PC-9 (cell line): ENCODE results near the gene GNB3. TPM values are rescaled to one million over a fixed set of nuclear protein-coding genes. Genes with fewer than 3 reads are reported as not detected.

Experiments used
- BruUV-seq: library from RNA; stranded (reverse); fragments of 400-500 nt; replicated peaks from 2 replicates; lab custom pipeline; 2021; lab: Mats Ljungman, UMichigan
- CTCF ChIA-PET: fragments of 300-600 bp; sonication (Branson Sonifier 250); formaldehyde crosslinking; loops from one replicate; lab custom pipeline; 2022; ENCODE audit warnings: antibody characterized with exemption; lab: Charles Lee
- POLR2A ChIA-PET: fragments of 300-600 bp; sonication (Branson Sonifier 250); formaldehyde crosslinking; loops from one replicate; lab custom pipeline; 2022; ENCODE audit warnings: antibody characterized with exemption; ENCODE audit not compliant: unreplicated experiment; lab: Charles Lee
- DNase-seq, 2 experiments: peaks; one replicate each; pipeline versions ENCODE4 v3.0.0 to v3.0.0-alpha.2; 2015 to 2022; ENCODE audit warnings: mixed read lengths in 1 of 2
- H2AFZ ChIP-seq: fragments of 200-600 bp; sonication (generic); 2 replicates; pipeline ENCODE4 v1.8.1; 2017; ENCODE audit warnings: antibody characterized with exemption
- H3F3A ChIP-seq: fragments of 200-600 bp; sonication (generic); 2 replicates; pipeline ENCODE4 v1.8.1; 2017; ENCODE audit warnings: antibody characterized with exemption, mild to moderate bottlenecking, low read depth; ENCODE audit not compliant: insufficient read depth
- H3K27ac ChIP-seq: fragments of 200-600 bp; sonication (generic); 2 replicates; pipeline ENCODE4 v1.6.1; 2016; ENCODE audit warnings: mixed run types
- H3K27me3 ChIP-seq: fragments of 200-600 bp; sonication (generic); 2 replicates; pipeline ENCODE4 v1.6.1; 2016; ENCODE audit warnings: low read depth, mixed run types; ENCODE audit not compliant: insufficient read depth
- H3K36me3 ChIP-seq: fragments of 200-600 bp; sonication (generic); 2 replicates; pipeline ENCODE4 v1.6.1; 2016; ENCODE audit warnings: low read depth, mixed run types
- H3K4me1 ChIP-seq: fragments of 200-600 bp; sonication (generic); replicated peaks from 2 replicates; pipeline ENCODE4 v1.6.1; 2016; ENCODE audit warnings: mixed run types; ENCODE audit not compliant: insufficient read depth
- H3K4me2 ChIP-seq: fragments of 200-600 bp; sonication (generic); 2 replicates; pipeline ENCODE4 v1.6.1; 2017; ENCODE audit warnings: mixed run types
- H3K4me3 ChIP-seq: fragments of 200-600 bp; sonication (generic); 2 replicates; pipeline ENCODE4 v1.6.1; 2016; ENCODE audit warnings: mixed run types
- H3K79me2 ChIP-seq: fragments of 200-600 bp; sonication (generic); 2 replicates; pipeline ENCODE4 v1.6.1; 2017; ENCODE audit warnings: low read depth, mixed run types
- H3K9me2 ChIP-seq: fragments of 200-600 bp; sonication (generic); 2 replicates; pipeline ENCODE4 v1.8.1; 2017; ENCODE audit warnings: mild to moderate bottlenecking; ENCODE audit not compliant: insufficient read depth
- H3K9me3 ChIP-seq: fragments of 200-600 bp; sonication (generic); 2 replicates; pipeline ENCODE4 v1.8.1; 2016; ENCODE audit warnings: low read depth; ENCODE audit not compliant: insufficient read depth
- H4K20me1 ChIP-seq: fragments of 200-600 bp; sonication (generic); 2 replicates; pipeline ENCODE4 v1.8.1; 2017; ENCODE audit not compliant: insufficient read depth
- EZH2 ChIP-seq: fragments of 200-600 bp; sonication (generic); IDR thresholded peaks from 2 replicates; pipeline ENCODE4 v1.8.0; 2017; ENCODE audit warnings: antibody characterized with exemption, low read depth
- intact Hi-C: fragments of 100-400 bp; cut with micrococcal nuclease; formaldehyde crosslinking; loops from one replicate; pipeline ENCODE4 v1.10.0; 2022; ENCODE audit not compliant: unreplicated experiment
- total RNA-seq: library from RNA; stranded (reverse); gene quantifications from 2 replicates; pipeline ENCODE4 v1.2.3, GENCODE V29; 2021
- TF ChIP-seq, protein P1 (sequence below): fragments of 200-600 bp; sonication (generic); conservative IDR thresholded peaks from 2 replicates; pipeline ENCODE4 v1.6.1; 2017; ENCODE audit warnings: mixed run types, antibody characterized with exemption, mild to moderate bottlenecking, moderate library complexity

The GNB3 gene
- total RNA-seq, 1 experiment from 2014 or later: not detected

DNA sequence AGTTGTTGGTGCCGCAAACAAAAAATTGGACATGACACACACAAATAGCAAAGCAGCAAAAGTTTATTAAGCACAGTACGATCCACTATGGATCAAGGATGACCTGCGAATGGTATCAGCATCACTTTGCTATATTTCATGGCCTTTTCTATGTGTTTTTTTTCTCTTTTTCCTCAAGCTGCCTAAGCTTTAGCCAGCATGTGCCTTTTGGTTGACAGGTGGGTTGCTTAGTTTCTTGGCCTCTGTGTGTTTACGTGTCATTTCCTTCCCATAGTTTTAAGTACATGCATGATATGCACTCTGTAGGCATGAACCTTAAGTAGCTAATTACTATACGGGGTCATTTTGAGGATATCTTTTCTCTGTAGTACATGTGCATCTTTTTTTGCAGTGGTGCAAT lies 41.6 kb upstream of the GNB3 start:
- H3K9me3 ChIP-seq: no peaks in the 10 kb centered on the region
- peaks cover 35% of the 10 kb centered on the region for H3K27me3 ChIP-seq
- no peak overlapping the region for H3K27ac ChIP-seq
- no peak overlapping the region for H3K4me3 ChIP-seq
- no peak overlapping the region for H2AFZ ChIP-seq
- no peaks in the 10 kb centered on the region for H3K79me2 ChIP-seq
- CTCF ChIA-PET: interaction anchor here (0.6 kb wide), 1 partner anchor 381 kb away, joined by 11 read pairs; no protein-coding TSS in a partner anchor
- TF ChIP-seq, protein P1, sequence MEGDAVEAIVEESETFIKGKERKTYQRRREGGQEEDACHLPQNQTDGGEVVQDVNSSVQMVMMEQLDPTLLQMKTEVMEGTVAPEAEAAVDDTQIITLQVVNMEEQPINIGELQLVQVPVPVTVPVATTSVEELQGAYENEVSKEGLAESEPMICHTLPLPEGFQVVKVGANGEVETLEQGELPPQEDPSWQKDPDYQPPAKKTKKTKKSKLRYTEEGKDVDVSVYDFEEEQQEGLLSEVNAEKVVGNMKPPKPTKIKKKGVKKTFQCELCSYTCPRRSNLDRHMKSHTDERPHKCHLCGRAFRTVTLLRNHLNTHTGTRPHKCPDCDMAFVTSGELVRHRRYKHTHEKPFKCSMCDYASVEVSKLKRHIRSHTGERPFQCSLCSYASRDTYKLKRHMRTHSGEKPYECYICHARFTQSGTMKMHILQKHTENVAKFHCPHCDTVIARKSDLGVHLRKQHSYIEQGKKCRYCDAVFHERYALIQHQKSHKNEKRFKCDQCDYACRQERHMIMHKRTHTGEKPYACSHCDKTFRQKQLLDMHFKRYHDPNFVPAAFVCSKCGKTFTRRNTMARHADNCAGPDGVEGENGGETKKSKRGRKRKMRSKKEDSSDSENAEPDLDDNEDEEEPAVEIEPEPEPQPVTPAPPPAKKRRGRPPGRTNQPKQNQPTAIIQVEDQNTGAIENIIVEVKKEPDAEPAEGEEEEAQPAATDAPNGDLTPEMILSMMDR: no peak
- no peak for TF ChIP-seq EZH2
- intact Hi-C loops: no loop called here
- H4K20me1 ChIP-seq: no peaks in the 10 kb centered on the region
- no peak overlapping the region for H3K4me2 ChIP-seq
- H3K9me2 ChIP-seq: no peaks in the 10 kb centered on the region
- H3K36me3 ChIP-seq: no peaks in the 10 kb centered on the region
- no peak for DNase-seq
- POLR2A ChIA-PET: no interaction called here
- BruUV-seq: no TSS peak
- H3F3A ChIP-seq: no peaks in the 10 kb centered on the region
- H3K4me1 ChIP-seq: no peaks in the 10 kb centered on the region

DNA sequence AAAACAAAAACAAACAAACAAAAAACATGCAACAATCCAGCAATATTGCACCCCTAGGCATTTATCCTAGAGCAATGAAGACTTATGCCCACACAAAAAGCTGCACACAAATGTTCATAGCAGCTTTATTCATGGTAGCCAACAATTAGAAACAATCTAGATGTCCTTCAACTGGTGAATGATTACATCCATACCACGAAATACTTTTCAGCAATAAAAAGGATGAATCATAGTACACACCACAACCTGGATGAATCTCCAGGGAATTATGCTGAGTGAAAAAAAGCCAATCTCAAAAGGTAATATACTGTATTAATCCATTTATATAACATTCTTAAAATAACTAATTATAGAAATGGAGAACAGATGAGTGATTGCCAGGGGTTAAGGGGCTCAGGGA lies 33.6 kb upstream of the GNB3 start:
- Histone ChIP-seq H3K27me3 (no peaks in the 10 kb centered on the region), H3F3A (peaks cover 5% of the 10 kb centered on the region; the same call in 1 of the 2 replicates), H3K4me3 (no peak overlapping the region), H3K27ac (no peak overlapping the region), H3K9me3 (no peaks in the 10 kb centered on the region), H2AFZ (no peak overlapping the region), H3K4me1 (no peaks in the 10 kb centered on the region), H3K4me2 (no peak overlapping the region), H3K36me3 (no peaks in the 10 kb centered on the region), H3K79me2 (no peaks in the 10 kb centered on the region), H3K9me2 (no peaks in the 10 kb centered on the region), H4K20me1 (no peaks in the 10 kb centered on the region)
- intact Hi-C loops: no loop called here
- no TSS peak for BruUV-seq
- POLR2A ChIA-PET: no interaction called here
- no peak for DNase-seq
- CTCF ChIA-PET: no interaction called here
- no peak for TF ChIP-seq EZH2
- TF ChIP-seq, protein P1: no peak

DNA sequence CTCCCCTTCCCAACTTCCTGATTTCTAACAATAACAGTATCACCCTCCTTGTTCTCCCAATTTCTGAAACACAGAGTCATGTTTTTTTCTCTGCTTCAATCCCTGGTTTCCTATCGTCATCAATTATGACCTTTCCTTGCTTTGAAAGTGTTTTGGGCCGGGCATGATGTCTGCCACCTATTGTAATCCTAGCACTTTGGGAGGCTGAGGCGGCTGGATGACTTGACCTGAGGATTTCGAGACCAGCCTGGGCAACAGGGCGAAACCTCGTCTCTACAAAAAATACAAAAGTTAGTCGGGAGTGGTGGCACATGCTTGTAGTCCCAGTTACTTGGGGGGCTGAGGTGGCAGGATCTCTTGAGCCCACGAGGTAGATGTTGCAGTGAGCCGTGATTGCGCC lies 31.7 kb upstream of the GNB3 start:
- Histone ChIP-seq H4K20me1 (no peaks in the 10 kb centered on the region), H3K9me3 (no peaks in the 10 kb centered on the region), H3F3A (peaks cover 5% of the 10 kb centered on the region; the same call in 1 of the 2 replicates), H3K27ac (no peak overlapping the region), H3K36me3 (no peaks in the 10 kb centered on the region), H3K4me2 (no peak overlapping the region), H3K4me1 (no peaks in the 10 kb centered on the region), H3K4me3 (no peak overlapping the region), H3K27me3 (0 out of 2 replicates have a peak, but pooled peaks cover 7% of the 10 kb centered on the region), H2AFZ (no peak overlapping the region), H3K79me2 (no peaks in the 10 kb centered on the region), H3K9me2 (no peaks in the 10 kb centered on the region)
- no peak for DNase-seq
- ChIA-PET CTCF (interaction anchor here (0.7 kb wide), 1 partner anchor 54 kb away, joined by 5 read pairs; no protein-coding TSS in a partner anchor), POLR2A (interaction anchor here (0.5 to 0.7 kb wide), 3 partner anchors 36 to 371 kb away, joined by 11 to 25 read pairs (median 14); no protein-coding TSS in a partner anchor)
- intact Hi-C loops: no loop called here
- no TSS peak for BruUV-seq
- TF ChIP-seq EZH2: no peak
- TF ChIP-seq, protein P1: no peak
